ENCODE measurements around the gene HPCAL1.

Gene HPCAL1

GRCh38 chr2:10338270-10339188, 35.8 kb downstream of the HPCAL1 start:
- H3K4me3 Mint-ChIP-seq: peak overlapping the region in 1 of 2 donors; percentile 9
- no peaks in the 10 kb centered on the region for H3K27me3 Mint-ChIP-seq
- DNase-seq (no peak), ATAC-seq (no peak)
- H3K9me3 Mint-ChIP-seq: peaks cover 0 to 8% of the 10 kb centered on the region in 2 donors
- peak overlapping the region; percentile 75 to 91 for H3K27ac Mint-ChIP-seq
- peaks cover 63% of the 10 kb centered on the region for H3K4me1 Mint-ChIP-seq

GRCh38 chr2:10339647-10340592, 37.2 kb downstream of the HPCAL1 start:
- Mint-ChIP-seq H3K9me3 (peaks cover 0 to 6% of the 10 kb centered on the region in 2 donors), H3K27ac (peak overlapping the region in 1 of 2 donors; percentile 35), H3K27me3 (no peaks in the 10 kb centered on the region), H3K4me1 (peaks cover 71% of the 10 kb centered on the region), H3K4me3 (peak overlapping the region in 1 of 2 donors; percentile 56)
- ATAC-seq (peak; percentile 56), DNase-seq (no peak)

- H3K4me1 Mint-ChIP-seq: peaks cover 71% of the 10 kb centered on the region
- H3K27me3 Mint-ChIP-seq: no peaks in the 10 kb centered on the region
Measured at GRCh38 chr2:10340593-10340975, 37.9 kb downstream of the HPCAL1 start.

GRCh38 chr2:10341193-10341592, 38.5 kb downstream of the HPCAL1 start:
- H3K27me3 Mint-ChIP-seq: no peaks in the 10 kb centered on the region
- no peak overlapping the region for H3K27ac Mint-ChIP-seq
- H3K9me3 Mint-ChIP-seq: no peaks in the 10 kb centered on the region
- H3K4me1 Mint-ChIP-seq: peaks cover 77% of the 10 kb centered on the region
- ATAC-seq: no peak
- no peak for DNase-seq
- no peak overlapping the region for H3K4me3 Mint-ChIP-seq

More at GRCh38 chr2:10340593-10340975, 37.9 kb downstream of the HPCAL1 start:
- no peak for DNase-seq
- no peak for ATAC-seq
- no peak overlapping the region for H3K27ac Mint-ChIP-seq
- no peak overlapping the region for H3K4me3 Mint-ChIP-seq
- no peaks in the 10 kb centered on the region for H3K9me3 Mint-ChIP-seq

GRCh38 chr2:10342245-10342951, 39.7 kb downstream of the HPCAL1 start:
- Mint-ChIP-seq H3K27ac (no peak overlapping the region), H3K27me3 (no peaks in the 10 kb centered on the region), H3K9me3 (no peaks in the 10 kb centered on the region), H3K4me1 (peaks cover 80% of the 10 kb centered on the region), H3K4me3 (no peak overlapping the region)
- DNase-seq (no peak), ATAC-seq (no peak)

GRCh38 chr2:10343191-10343590, 40.5 kb downstream of the HPCAL1 start:
- Mint-ChIP-seq H3K4me1 (peaks cover 78% of the 10 kb centered on the region), H3K4me3 (no peak overlapping the region), H3K27me3 (no peaks in the 10 kb centered on the region), H3K27ac (peak overlapping the region in 1 of 2 donors; percentile 14), H3K9me3 (no peaks in the 10 kb centered on the region)
- ATAC-seq (no peak), DNase-seq (no peak)

- Mint-ChIP-seq H3K9me3 (no peaks in the 10 kb centered on the region), H3K4me1 (peaks cover 74% of the 10 kb centered on the region), H3K27me3 (no peaks in the 10 kb centered on the region), H3K4me3 (no peak overlapping the region), H3K27ac (peak overlapping the region in 1 of 2 donors; percentile 19)
- DNase-seq: no peak
- no peak for ATAC-seq
Measured at GRCh38 chr2:10343658-10344057, 41.0 kb downstream of the HPCAL1 start.

GRCh38 chr2:10344105-10345066, 41.7 kb downstream of the HPCAL1 start:
- Mint-ChIP-seq H3K9me3 (no peaks in the 10 kb centered on the region), H3K27ac (peak overlapping the region in 1 of 2 donors; percentile 58), H3K27me3 (no peaks in the 10 kb centered on the region), H3K4me1 (peaks cover 72% of the 10 kb centered on the region), H3K4me3 (no peak overlapping the region)
- peak; percentile 52 for ATAC-seq
- no peak for DNase-seq

GRCh38 chr2:10345126-10345525, 42.4 kb downstream of the HPCAL1 start:
- Mint-ChIP-seq H3K9me3 (no peaks in the 10 kb centered on the region), H3K27me3 (no peaks in the 10 kb centered on the region), H3K4me3 (no peak overlapping the region), H3K27ac (peak overlapping the region in 1 of 2 donors; percentile 58), H3K4me1 (peaks cover 69% of the 10 kb centered on the region)
- DNase-seq (no peak), ATAC-seq (no peak)

- Mint-ChIP-seq H3K9me3 (no peaks in the 10 kb centered on the region), H3K27me3 (no peaks in the 10 kb centered on the region), H3K4me1 (peaks cover 69% of the 10 kb centered on the region), H3K4me3 (no peak overlapping the region), H3K27ac (peak overlapping the region; percentile 15 to 62)
- ATAC-seq (no peak), DNase-seq (no peak)
Measured at GRCh38 chr2:10345813-10346212, 43.1 kb downstream of the HPCAL1 start.

- H3K27ac Mint-ChIP-seq: no peak overlapping the region
- no peak for ATAC-seq
- H3K9me3 Mint-ChIP-seq: no peaks in the 10 kb centered on the region
- H3K27me3 Mint-ChIP-seq: no peaks in the 10 kb centered on the region
- no peak overlapping the region for H3K4me3 Mint-ChIP-seq
- H3K4me1 Mint-ChIP-seq: peaks cover 68% of the 10 kb centered on the region
- no peak for DNase-seq
Measured at GRCh38 chr2:10346929-10347561, 44.3 kb downstream of the HPCAL1 start.

- H3K4me3 Mint-ChIP-seq: no peak overlapping the region
- DNase-seq (no peak), ATAC-seq (no peak)
- H3K9me3 Mint-ChIP-seq: no peaks in the 10 kb centered on the region
- no peaks in the 10 kb centered on the region for H3K27me3 Mint-ChIP-seq
- peaks cover 74% of the 10 kb centered on the region for H3K4me1 Mint-ChIP-seq
- H3K27ac Mint-ChIP-seq: no peak overlapping the region
Measured at GRCh38 chr2:10347562-10347948, 44.9 kb downstream of the HPCAL1 start.

GRCh38 chr2:10348891-10349290, 46.2 kb downstream of the HPCAL1 start:
- Mint-ChIP-seq H3K27me3 (no peaks in the 10 kb centered on the region), H3K4me3 (no peak overlapping the region), H3K27ac (no peak overlapping the region), H3K9me3 (no peaks in the 10 kb centered on the region), H3K4me1 (peaks cover 63% of the 10 kb centered on the region)
- ATAC-seq (no peak), DNase-seq (no peak)

- Mint-ChIP-seq H3K27ac (no peak overlapping the region), H3K9me3 (no peaks in the 10 kb centered on the region), H3K4me3 (no peak overlapping the region), H3K27me3 (no peaks in the 10 kb centered on the region), H3K4me1 (peaks cover 61% of the 10 kb centered on the region)
- ATAC-seq: no peak
- no peak for DNase-seq
Measured at GRCh38 chr2:10350761-10351160, 48.1 kb downstream of the HPCAL1 start.
